GM12872 (cell line): ENCODE results near the gene TRPM5.

ENCODE experiments used
- CTCF ChIP-seq: IDR thresholded peaks from 3 replicates; pipeline ENCODE4 v1.5.1; 2011; ENCODE audit warnings: low read depth, mild to moderate bottlenecking, low read length, moderate library complexity; ENCODE audit not compliant: insufficient read depth

The TRPM5 gene

GRCh38 chr11:2428322-2428795 is 16.0 kb downstream of the TRPM5 start:
- TF ChIP-seq CTCF: peak; percentile 84

GRCh38 chr11:2427721-2428321 is 16.5 kb downstream of the TRPM5 start:
- TF ChIP-seq CTCF: no peak

GRCh38 chr11:2426826-2427521 is 17.3 kb downstream of the TRPM5 start:
- TF ChIP-seq CTCF: no peak

- no peak for TF ChIP-seq CTCF
These were observed 18.1 kb downstream of the TRPM5 start for GRCh38 chr11:2426221-2426620.

- TF ChIP-seq CTCF: no peak
These were observed 18.8 kb downstream of the TRPM5 start for GRCh38 chr11:2425506-2425905.

GRCh38 chr11:2424811-2425495 is 19.4 kb downstream of the TRPM5 start:
- TF ChIP-seq CTCF: no peak

GRCh38 chr11:2423157-2424025 is 20.9 kb downstream of the TRPM5 start:
- no peak for TF ChIP-seq CTCF
